ENCODE results near the gene CAPN7. TPM values are rescaled to one million over a fixed set of nuclear protein-coding genes. Genes with fewer than 3 reads are reported as not detected.

CAPN7 gene
- total RNA-seq, 2 donors from 2014 or later = 45.1 to 46.7 TPM

- no peak for TF ChIP-seq POLR2AphosphoS5 (IDR thresholded peaks at IDR 0.05)
- no peak for TF ChIP-seq POLR2A (IDR thresholded peaks at IDR 0.05)
- no peak for TF ChIP-seq CTCF (IDR thresholded peaks at IDR 0.05)
- 76% methylated on average over 7 of the region's 7 CpGs for WGBS
- H3K4me3 ChIP-seq = no peak overlapping the region
- intact Hi-C loops (cut with DNase I) = no loop called here
- H3K4me1 ChIP-seq (replicated peaks) = no peaks in the 10 kb centered on the region
- no peak overlapping the region for H3K27ac ChIP-seq
- no peaks in the 10 kb centered on the region for H3K27me3 ChIP-seq (replicated peaks; ENCODE audit: insufficient read depth)
- DNase-seq (ENCODE audit: low spot score) = no peak
- no peaks in the 10 kb centered on the region for H3K9me3 ChIP-seq
- H3K36me3 ChIP-seq = no peaks in the 10 kb centered on the region
These were observed 66.6 kb downstream of the CAPN7 start for GRCh38 chr3:15272426-15273196.

GRCh38 chr3:15273227-15273626, 67.2 kb downstream of the CAPN7 start:
- no peak overlapping the region for H3K4me3 ChIP-seq
- no peak for TF ChIP-seq POLR2A (IDR thresholded peaks at IDR 0.05)
- no peak for TF ChIP-seq POLR2AphosphoS5 (IDR thresholded peaks at IDR 0.05)
- no peak for TF ChIP-seq CTCF (IDR thresholded peaks at IDR 0.05)
- H3K27me3 ChIP-seq (replicated peaks; ENCODE audit: insufficient read depth) = no peaks in the 10 kb centered on the region
- H3K9me3 ChIP-seq = no peaks in the 10 kb centered on the region
- DNase-seq (ENCODE audit: low spot score) = no peak
- intact Hi-C loops (cut with DNase I) = no loop called here
- H3K36me3 ChIP-seq = no peaks in the 10 kb centered on the region
- no peak overlapping the region for H3K27ac ChIP-seq
- no peaks in the 10 kb centered on the region for H3K4me1 ChIP-seq (replicated peaks)
- 85% methylated on average over 5 of the region's 5 CpGs for WGBS

GRCh38 chr3:15276028-15276724, 70.1 kb downstream of the CAPN7 start:
- H3K4me3 ChIP-seq = no peak overlapping the region
- intact Hi-C loops (cut with DNase I) = no loop called here
- no peak for DNase-seq (ENCODE audit: low spot score)
- WGBS = 93% methylated on average over 11 of the region's 11 CpGs
- H3K27ac ChIP-seq = no peak overlapping the region
- no peaks in the 10 kb centered on the region for H3K9me3 ChIP-seq
- H3K36me3 ChIP-seq = no peaks in the 10 kb centered on the region
- no peaks in the 10 kb centered on the region for H3K4me1 ChIP-seq (replicated peaks)
- no peaks in the 10 kb centered on the region for H3K27me3 ChIP-seq (replicated peaks; ENCODE audit: insufficient read depth)
- TF ChIP-seq POLR2AphosphoS5 (IDR thresholded peaks at IDR 0.05) = no peak
- TF ChIP-seq POLR2A (IDR thresholded peaks at IDR 0.05) = no peak
- TF ChIP-seq CTCF (IDR thresholded peaks at IDR 0.05) = no peak

GRCh38 chr3:15277861-15278500, 71.9 kb downstream of the CAPN7 start:
- no peaks in the 10 kb centered on the region for H3K36me3 ChIP-seq
- no peaks in the 10 kb centered on the region for H3K27me3 ChIP-seq (replicated peaks; ENCODE audit: insufficient read depth)
- no peaks in the 10 kb centered on the region for H3K9me3 ChIP-seq
- intact Hi-C loops (cut with DNase I) = no loop called here
- no peak for DNase-seq (ENCODE audit: low spot score)
- no peak overlapping the region for H3K27ac ChIP-seq
- WGBS = 84% methylated on average over 13 of the region's 13 CpGs
- H3K4me3 ChIP-seq = no peak overlapping the region
- H3K4me1 ChIP-seq (replicated peaks) = no peaks in the 10 kb centered on the region
- TF ChIP-seq POLR2A (IDR thresholded peaks at IDR 0.05) = no peak
- TF ChIP-seq CTCF (IDR thresholded peaks at IDR 0.05) = no peak
- TF ChIP-seq POLR2AphosphoS5 (IDR thresholded peaks at IDR 0.05) = no peak
